Right ventricle myocardium superior (tissue), 1 donor: Measurements from ENCODE around the gene ATP13A5. TPM values are rescaled to one million over a fixed set of nuclear protein-coding genes. Genes with fewer than 3 reads are reported as not detected.
A peak's percentile ranks its signal among the peaks of the same experiment; 100 is the strongest.

Experiments
- ATAC-seq: fragments of 200-7000 bp; cut with Tn5 transposase; one replicate; pipeline ENCODE4 v1.9.1; 2020; ENCODE audit warnings: mild to moderate bottlenecking; ENCODE audit not compliant: poor library complexity
- DNase-seq: peaks from one replicate; pipeline ENCODE4 v3.0.0-alpha.2; 2020
- intact Hi-C: fragments of 100-400 bp; cut with DNase I; formaldehyde crosslinking; loops from one replicate; pipeline ENCODE4 v1.11.2; 2022
- long read RNA-seq: library from polyadenylated mRNA; unstranded; transcript quantifications from one replicate; pipeline ENCODE4 v2.0.0, GENCODE V29; 2021
- total RNA-seq: library from RNA; stranded (reverse); fragmentation: NEBNext Ultra II Directional; extraction: Animal tissue kit (Norgen Biotek cat#: 25700); gene quantifications from one replicate; pipeline ENCODE4 v1.2.1, GENCODE V29; 2021
- donor health status: DM: no; HTN: yes; CAD: no; lungs with severe emphysema.

ATP13A5 gene
- not detected for total RNA-seq
- long read RNA-seq: 0 reads

DNA sequence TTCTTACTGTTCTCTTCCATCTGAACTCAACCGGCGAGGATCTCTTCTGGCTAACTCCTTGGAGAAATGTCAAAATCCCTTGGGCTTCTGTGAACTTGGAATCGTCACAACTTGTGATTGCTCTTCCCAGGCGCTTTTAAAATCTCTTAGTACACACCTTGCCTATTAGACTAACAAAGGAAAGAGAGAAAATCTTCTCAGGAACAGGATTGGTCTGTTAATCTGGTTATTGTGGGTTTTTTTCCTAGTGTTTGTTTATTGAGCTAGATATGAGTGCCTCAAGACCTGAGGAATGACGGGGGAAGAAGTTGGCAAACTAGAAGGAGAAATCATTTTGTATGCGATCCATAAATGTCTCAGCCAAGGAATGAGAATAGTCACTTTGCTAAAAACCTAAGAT is at the start of gene ATP13A5:
ATP13A5 (minus strand) TSS at position 48 of the 400 bp plus-strand sequence; CDS start at position 20, 28 bp downstream.
- ATAC-seq (no peak), DNase-seq (no peak)
- intact Hi-C loops: no loop called here

DNA sequence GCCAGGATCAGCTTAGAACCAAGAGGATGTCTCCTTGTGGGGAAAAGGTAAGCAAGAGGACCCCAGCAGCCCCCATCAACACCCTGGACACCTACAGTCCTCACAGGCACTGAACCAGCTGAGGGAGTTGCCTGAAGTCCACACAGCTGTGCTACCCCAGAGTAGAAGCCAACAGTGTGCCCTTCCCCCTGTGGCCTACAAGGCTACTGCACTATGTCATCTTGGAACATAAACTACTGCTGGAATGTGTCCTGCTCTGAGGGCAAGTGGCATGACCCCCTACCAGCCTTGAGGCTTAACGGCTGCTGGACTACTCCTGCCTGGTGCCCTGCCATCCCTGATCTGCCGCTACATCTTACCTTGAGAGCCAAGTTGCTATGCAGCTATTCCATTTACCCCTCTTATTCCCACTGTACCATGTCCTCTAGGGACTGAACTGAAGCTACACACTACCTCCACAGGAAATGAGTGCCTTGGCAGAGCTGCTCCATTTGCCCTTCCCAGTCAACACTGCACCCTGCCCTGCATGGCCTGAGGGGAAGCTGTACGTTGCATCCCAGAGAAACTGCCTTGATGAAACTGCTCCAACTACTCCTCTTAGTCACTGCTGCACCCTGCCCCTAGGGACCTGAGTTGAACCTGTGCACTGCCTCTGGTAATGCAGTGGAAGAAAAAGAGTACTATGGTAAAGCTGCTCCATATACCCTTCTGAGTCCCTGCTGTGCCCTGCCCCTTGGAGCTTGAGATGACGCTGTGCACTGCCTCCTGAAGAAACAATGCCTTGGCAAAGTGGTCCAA is 40.2 kb upstream of the ATP13A5 start:
- intact Hi-C loops: no loop called here
- DNase-seq: no peak
- no peak for ATAC-seq

DNA sequence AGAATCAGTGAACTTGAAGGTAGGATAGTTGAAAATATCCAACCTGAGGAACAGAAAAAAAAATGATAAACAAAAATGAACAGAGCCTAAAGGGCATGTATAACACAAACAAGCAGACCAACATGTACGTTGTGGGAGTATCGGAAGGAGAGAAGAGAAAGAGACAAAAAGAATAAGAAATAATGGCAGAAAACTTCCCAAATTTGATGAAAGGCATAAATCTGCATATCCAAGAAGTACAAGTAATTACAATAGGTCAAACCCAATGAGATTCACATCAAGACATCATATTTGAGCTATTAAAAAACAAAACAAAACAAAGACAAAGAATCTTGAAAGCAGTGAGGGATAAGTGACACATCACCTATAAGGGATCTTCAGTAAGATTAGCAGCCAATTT is 38.1 kb upstream of the ATP13A5 start:
- DNase-seq: no peak
- intact Hi-C loops: no loop called here
- ATAC-seq: no peak

DNA sequence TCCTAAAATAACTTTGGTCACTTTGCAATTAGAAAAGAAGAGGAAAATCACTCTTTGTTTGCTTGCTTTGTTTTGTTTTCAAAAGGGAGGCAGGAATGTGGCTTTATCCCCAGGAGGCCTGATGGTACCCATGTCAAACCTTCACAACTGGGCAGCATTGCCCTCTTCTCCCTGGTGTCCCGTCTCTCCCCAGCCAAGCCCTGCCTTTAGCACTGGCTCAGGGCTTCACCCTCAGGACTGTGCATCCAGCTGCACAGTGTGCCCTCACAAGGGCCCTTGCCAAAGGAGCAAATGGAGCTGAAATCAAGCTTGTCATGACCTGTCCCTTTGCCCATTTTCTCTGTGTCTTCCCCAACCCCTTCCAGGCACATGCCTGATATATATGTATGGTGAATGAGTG is 29.1 kb upstream of the ATP13A5 start:
- DNase-seq (no peak), ATAC-seq (no peak)
- intact Hi-C loops: no loop called here

- no peak for ATAC-seq
- intact Hi-C loops: no loop called here
- DNase-seq: no peak
Observed at GRCh38 chr3:193407112-193407511, 28.6 kb upstream of the ATP13A5 start.

DNA sequence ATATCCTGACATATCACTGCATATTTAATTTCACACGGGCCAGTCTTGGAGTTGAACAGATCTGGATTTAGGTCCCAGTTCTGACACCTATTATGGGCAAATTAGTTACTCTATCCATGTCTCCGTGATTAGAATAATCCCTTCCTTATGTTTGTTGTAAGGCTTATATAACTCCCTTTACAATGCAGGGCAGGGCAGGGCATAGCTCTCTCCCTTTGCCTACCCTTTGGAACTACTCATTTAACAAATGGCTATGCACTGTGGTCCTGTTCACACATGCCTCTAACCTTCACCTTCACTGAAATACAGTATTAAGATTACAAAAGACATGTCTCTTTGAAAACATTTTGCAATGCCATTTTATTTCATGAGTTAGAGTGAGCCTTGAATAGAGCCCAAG is 24.8 kb upstream of the ATP13A5 start:
- no peak for ATAC-seq
- DNase-seq: no peak
- intact Hi-C loops: no loop called here

GRCh38 chr3:193400304-193400703 is 21.8 kb upstream of the ATP13A5 start:
- no peak for DNase-seq
- no peak for ATAC-seq
- intact Hi-C loops: no loop called here

- intact Hi-C loops: no loop called here
- DNase-seq: no peak
- peak; percentile 46 for ATAC-seq
Observed at GRCh38 chr3:193396451-193397244, 18.1 kb upstream of the ATP13A5 start.

DNA sequence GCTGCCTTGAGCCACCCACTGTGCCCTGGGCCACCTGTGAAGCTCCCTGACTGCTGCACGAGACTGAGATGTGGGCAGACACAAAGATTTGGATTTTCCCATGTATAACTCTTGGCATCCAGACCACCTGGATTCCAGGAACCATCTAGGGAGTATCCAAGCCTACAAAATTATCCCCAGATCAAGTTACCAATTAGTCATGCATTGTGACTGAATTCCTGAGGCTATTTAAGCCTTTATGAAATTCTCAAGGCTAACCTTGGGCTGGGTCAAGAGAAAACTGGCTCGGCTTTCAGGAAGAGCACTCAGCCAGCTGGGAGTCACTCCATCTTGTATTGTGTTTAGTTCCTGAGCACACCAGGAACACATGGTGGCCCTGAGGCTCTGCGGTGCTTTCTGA is 13.3 kb upstream of the ATP13A5 start:
- no peak for ATAC-seq
- intact Hi-C loops: no loop called here
- DNase-seq: no peak

DNA sequence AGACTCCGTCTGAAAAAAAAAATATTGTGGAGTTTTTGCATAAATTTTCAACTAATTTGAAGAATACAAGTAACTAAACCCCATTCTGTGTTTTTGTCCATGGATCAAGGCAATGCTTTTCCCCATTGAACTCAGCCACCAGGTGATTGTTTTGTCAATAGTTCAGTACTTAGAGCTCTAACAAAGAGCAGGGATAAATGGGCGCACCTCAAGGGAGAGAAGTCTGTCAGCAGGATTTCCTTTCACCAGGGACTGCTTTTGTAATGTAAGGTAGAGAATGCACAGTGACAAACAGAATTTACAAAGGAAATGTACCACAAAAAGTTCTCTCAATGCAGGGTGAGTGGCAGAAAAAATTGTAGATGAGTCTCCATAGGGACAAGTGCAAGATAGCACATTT is 10.8 kb upstream of the ATP13A5 start:
- intact Hi-C loops: no loop called here
- DNase-seq: no peak

DNA sequence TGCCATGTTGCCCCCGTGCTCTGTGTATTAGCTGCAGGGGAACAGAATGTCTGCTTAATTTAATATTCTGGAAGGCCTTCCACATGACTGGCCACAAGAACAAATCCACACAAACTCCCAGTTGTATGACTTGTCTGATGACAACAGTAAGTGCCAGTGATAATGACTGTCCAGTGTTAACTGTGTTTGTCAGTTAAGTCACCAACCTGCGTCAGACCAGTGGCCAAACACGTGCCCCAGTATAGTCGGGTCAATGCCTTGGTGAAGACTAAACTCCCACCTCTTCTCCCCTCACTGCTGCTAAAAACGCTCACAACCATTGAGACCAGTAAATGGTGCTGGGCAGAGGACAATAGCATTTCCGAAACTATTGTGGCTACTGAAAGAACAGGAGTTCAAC is 9.8 kb upstream of the ATP13A5 start:
- ATAC-seq: no peak
- intact Hi-C loops: no loop called here
- no peak for DNase-seq

More for the DNA sequence above, 10.8 kb upstream of the ATP13A5 start:
- ATAC-seq: no peak

DNA sequence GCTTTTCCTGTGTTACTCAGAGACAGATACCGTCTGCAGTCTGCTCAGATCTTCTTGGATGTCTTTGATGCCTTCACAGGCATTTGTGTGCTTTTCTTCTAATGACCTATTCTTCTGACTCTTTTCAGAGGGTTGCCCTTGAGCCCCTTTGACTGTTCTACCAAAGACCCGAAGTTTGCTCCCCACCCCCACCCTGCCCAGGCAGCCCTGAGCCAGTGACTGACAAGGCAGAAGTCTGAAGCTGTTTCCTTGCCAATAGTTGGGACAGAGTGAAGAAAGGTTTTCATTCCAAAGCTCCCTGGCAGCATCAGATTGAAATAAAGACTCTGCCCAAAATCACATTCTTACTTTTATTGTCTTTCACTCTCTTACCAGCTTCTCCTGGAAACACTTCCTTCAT is 9.0 kb upstream of the ATP13A5 start:
- ATAC-seq (no peak), DNase-seq (no peak)
- intact Hi-C loops: no loop called here

- ATAC-seq: no peak
- intact Hi-C loops: no loop called here
- no peak for DNase-seq
Observed at GRCh38 chr3:193377591-193377990, 962 bp downstream of the ATP13A5 start.

DNA sequence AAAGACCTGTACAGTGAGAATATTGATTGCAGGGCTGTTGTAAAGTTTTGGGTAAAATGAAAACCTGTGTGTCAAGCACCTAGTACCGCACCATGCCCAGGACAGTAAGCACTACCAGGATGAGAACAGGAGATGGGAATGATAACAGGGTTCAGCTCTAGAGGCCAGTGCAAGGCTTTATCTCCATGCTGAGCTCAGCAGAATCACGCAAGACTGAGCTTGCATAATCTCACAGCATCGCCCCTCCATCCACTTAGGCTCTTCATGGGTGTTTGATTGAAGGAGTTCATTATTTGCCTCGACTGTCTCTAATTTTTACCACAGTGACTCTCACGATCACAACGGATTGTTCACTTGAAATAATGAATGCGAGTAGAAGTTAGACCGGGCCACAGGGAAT is 2.9 kb downstream of the ATP13A5 start:
- ATAC-seq (no peak), DNase-seq (no peak)
- intact Hi-C loops: no loop called here

DNA sequence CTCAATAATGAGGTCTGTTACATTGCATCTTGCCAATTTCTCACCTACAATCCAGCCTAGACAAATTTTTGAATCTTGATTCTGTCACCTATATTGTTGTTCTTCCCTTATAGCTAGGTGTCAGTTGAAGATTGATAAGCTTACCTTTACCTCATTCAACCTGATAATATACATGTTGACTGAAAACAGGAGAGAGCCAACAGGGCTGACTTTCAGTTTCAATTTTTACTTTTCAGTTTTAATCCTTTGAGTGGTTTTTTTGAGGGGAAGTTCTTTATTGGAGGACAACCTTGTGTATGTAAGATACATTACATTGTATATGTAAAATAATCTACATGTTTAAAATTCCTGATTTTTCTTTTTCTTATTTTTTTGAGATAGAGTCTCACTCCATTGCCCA is 5.8 kb downstream of the ATP13A5 start:
- intact Hi-C loops: no loop called here
- ATAC-seq (no peak), DNase-seq (no peak)

GRCh38 chr3:193367868-193368267 is 10.7 kb downstream of the ATP13A5 start:
- intact Hi-C loops: no loop called here
- DNase-seq (no peak), ATAC-seq (no peak)

- DNase-seq (no peak), ATAC-seq (no peak)
- intact Hi-C loops: no loop called here
Observed at GRCh38 chr3:193357291-193357690, 21.3 kb downstream of the ATP13A5 start.

GRCh38 chr3:193354423-193354822 is 24.1 kb downstream of the ATP13A5 start:
- DNase-seq (no peak), ATAC-seq (no peak)
- intact Hi-C loops: no loop called here

- DNase-seq (no peak), ATAC-seq (no peak)
- intact Hi-C loops: no loop called here
Observed at GRCh38 chr3:193350744-193351143, 27.8 kb downstream of the ATP13A5 start.

GRCh38 chr3:193348686-193349085 is 29.9 kb downstream of the ATP13A5 start:
- ATAC-seq: no peak
- DNase-seq: no peak

More at GRCh38 chr3:193348686-193349085, 29.9 kb downstream of the ATP13A5 start:
- intact Hi-C loops: no loop called here
